Measurements from ENCODE around the gene LILRB5.
"Not testable (repeated sequence)": the region's sequence is repeated elsewhere in the genome, so short reads cannot be mapped to it uniquely, and the experiment has no call there.

Gene LILRB5

GRCh38 chr19:54281007-54281728 is 24.1 kb upstream of the LILRB5 start, which contains the start of gene LILRB2:
Gene LILRB2, minus strand, starts transcription at chr19:54281110. Its CDS starts 614 bp downstream, at chr19:54280496.
- no peak for DNase-seq (ENCODE audit: low read depth)
- TF ChIP-seq CTCF (IDR thresholded peaks at IDR 0.05; ENCODE audit: control insufficient read depth, insufficient read depth, low read depth, low read length, missing control alignments), result no peak

GRCh38 chr19:54280441-54280840 is 23.4 kb upstream of the LILRB5 start:
- not testable (repeated sequence) for DNase-seq (ENCODE audit: low read depth); H3K4me3 ChIP-seq (ENCODE audit: control insufficient read depth, low read depth, low read length)

More at GRCh38 chr19:54281007-54281728, 24.1 kb upstream of the LILRB5 start, which contains the start of gene LILRB2:
- H3K4me3 ChIP-seq (ENCODE audit: control insufficient read depth, low read depth, low read length), result no peak within 1 kb of the TSS

- DNase-seq (ENCODE audit: low read depth); H3K4me3 ChIP-seq (ENCODE audit: control insufficient read depth, low read depth, low read length): not testable (repeated sequence)
Observed at GRCh38 chr19:54280025-54280424, 23.0 kb upstream of the LILRB5 start.

- H3K4me3 ChIP-seq (ENCODE audit: control insufficient read depth, low read depth, low read length), result no peak overlapping the region
- no peak for DNase-seq (ENCODE audit: low read depth)
- TF ChIP-seq CTCF (IDR thresholded peaks at IDR 0.05; ENCODE audit: control insufficient read depth, insufficient read depth, low read depth, low read length, missing control alignments), result no peak
Observed at GRCh38 chr19:54279406-54279962, 22.4 kb upstream of the LILRB5 start.

- not testable (repeated sequence) for H3K4me3 ChIP-seq (ENCODE audit: control insufficient read depth, low read depth, low read length); DNase-seq (ENCODE audit: low read depth)
Observed at GRCh38 chr19:54278571-54279195, 21.6 kb upstream of the LILRB5 start.

GRCh38 chr19:54278056-54278455 is 21.0 kb upstream of the LILRB5 start:
- H3K4me3 ChIP-seq (ENCODE audit: control insufficient read depth, low read depth, low read length); DNase-seq (ENCODE audit: low read depth): not testable (repeated sequence)

- not testable (repeated sequence) for H3K4me3 ChIP-seq (ENCODE audit: control insufficient read depth, low read depth, low read length); DNase-seq (ENCODE audit: low read depth)
Observed at GRCh38 chr19:54277111-54277615, 20.1 kb upstream of the LILRB5 start.

- H3K4me3 ChIP-seq (ENCODE audit: control insufficient read depth, low read depth, low read length), result no peak overlapping the region
- no peak for DNase-seq (ENCODE audit: low read depth)
- TF ChIP-seq CTCF (IDR thresholded peaks at IDR 0.05; ENCODE audit: control insufficient read depth, insufficient read depth, low read depth, low read length, missing control alignments), result no peak
Observed at GRCh38 chr19:54275951-54276350, 18.9 kb upstream of the LILRB5 start.

GRCh38 chr19:54274516-54274915 is 17.4 kb upstream of the LILRB5 start:
- H3K4me3 ChIP-seq (ENCODE audit: control insufficient read depth, low read depth, low read length); DNase-seq (ENCODE audit: low read depth): not testable (repeated sequence)

GRCh38 chr19:54273821-54274220 is 16.7 kb upstream of the LILRB5 start:
- DNase-seq (ENCODE audit: low read depth), result no peak
- H3K4me3 ChIP-seq (ENCODE audit: control insufficient read depth, low read depth, low read length), result no peak overlapping the region
- no peak for TF ChIP-seq CTCF (IDR thresholded peaks at IDR 0.05; ENCODE audit: control insufficient read depth, insufficient read depth, low read depth, low read length, missing control alignments)

GRCh38 chr19:54272181-54272580 is 15.1 kb upstream of the LILRB5 start:
- DNase-seq (ENCODE audit: low read depth); H3K4me3 ChIP-seq (ENCODE audit: control insufficient read depth, low read depth, low read length): not testable (repeated sequence)

- H3K4me3 ChIP-seq (ENCODE audit: control insufficient read depth, low read depth, low read length); DNase-seq (ENCODE audit: low read depth): not testable (repeated sequence)
Observed at GRCh38 chr19:54271587-54271986, 14.5 kb upstream of the LILRB5 start.

All from AG09309 (cell line).